HG03575 (cell line): ENCODE results near the gene SLC26A3.

ENCODE experiments used
- ATAC-seq: cut with Tn5 transposase; IDR thresholded peaks from one replicate; pipeline ENCODE4 v1.9.1; 2021; ENCODE audit not compliant: unreplicated experiment, insufficient number of reproducible peaks, low FRiP score; ENCODE audit errors: extremely low read depth

SLC26A3 gene

DNA sequence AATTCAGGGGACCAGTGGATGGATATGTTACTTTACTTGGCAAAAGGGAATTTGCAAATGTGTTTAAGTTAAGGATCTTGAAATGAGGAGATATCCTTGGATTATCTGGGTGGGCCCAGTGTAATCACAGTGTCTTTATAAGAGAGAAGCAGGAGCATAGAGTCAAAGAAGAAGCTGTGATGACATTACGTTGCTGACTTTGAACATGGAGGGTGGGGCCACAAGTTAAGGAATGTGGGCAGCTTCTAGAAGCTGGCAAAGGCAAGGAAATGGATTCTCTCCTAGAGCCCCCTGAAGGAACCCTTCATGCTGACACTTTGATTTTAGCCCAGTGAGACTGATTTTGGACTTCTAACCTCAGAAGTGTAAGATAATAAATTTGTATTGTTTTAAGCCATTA lies 21.8 kb upstream of the SLC26A3 start:
- no peak for ATAC-seq

DNA sequence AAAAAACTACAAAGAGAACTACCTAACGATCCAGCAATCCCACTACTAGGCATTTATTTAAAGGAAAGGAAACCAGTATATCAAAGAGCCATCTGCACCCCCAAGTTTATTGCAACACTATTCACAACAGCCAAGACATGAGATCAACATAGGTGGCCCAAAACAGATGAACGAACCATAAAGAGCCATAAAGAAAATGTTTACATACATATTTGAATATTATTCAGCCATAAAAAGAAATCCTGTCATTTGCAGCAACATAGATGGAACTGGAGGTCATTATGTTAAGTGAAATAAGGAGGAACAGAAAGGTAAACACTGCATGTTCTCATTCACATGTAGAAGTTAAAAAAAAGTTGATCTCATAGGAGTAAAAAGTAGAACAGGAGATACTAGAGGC lies 15.6 kb upstream of the SLC26A3 start:
- no peak for ATAC-seq

GRCh38 chr7:107816011-107816566 lies 13.1 kb upstream of the SLC26A3 start:
- ATAC-seq, result no peak

GRCh38 chr7:107815254-107815882 lies 12.3 kb upstream of the SLC26A3 start:
- ATAC-seq, result no peak

DNA sequence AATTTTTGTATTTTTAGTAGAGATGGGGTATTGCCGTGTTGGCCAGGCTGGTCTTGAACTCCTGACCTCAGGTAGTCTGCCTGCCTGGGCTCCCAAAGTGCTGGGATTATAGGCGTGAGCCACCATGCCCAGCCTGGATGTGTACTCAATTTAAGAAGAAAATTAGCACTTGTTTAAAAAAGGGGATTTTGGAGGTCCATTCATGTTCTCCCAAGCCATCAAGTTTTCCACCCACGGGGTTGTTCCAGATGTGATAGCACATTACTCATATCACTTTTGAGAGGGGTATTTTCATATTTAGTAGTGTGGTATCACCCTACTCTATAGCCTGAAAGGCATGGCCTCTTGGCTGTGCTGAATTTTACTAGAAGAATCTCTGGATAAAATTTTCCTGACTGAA lies 10.5 kb upstream of the SLC26A3 start:
- ATAC-seq, result no peak

DNA sequence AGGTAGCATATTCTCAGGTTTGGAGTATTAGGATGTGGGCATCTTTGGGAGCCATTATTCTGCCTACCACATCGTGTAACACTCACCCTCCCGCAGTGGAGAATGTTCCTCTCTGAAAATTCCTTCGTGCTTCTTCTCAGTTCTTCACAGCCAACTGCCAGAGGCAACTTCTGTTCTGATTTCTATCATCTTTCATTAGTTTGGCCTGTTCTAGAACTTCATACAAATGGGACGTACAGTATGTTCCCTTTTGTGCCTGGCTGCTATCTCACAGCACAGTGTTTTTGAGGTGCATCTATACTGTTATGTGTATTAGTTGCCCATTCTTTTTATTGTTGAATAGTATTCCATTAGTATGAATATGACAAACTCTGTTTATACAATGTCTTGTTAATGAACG lies 8.9 kb upstream of the SLC26A3 start:
- ATAC-seq, result no peak

GRCh38 chr7:107810626-107811025 lies 7.6 kb upstream of the SLC26A3 start:
- ATAC-seq, result no peak

GRCh38 chr7:107809179-107809578 lies 6.2 kb upstream of the SLC26A3 start:
- no peak for ATAC-seq

GRCh38 chr7:107799647-107800264 lies 3.3 kb downstream of the SLC26A3 start:
- no peak for ATAC-seq

GRCh38 chr7:107792364-107792763 lies 10.7 kb downstream of the SLC26A3 start:
- no peak for ATAC-seq

- no peak for ATAC-seq
Observed at GRCh38 chr7:107789647-107790046, 13.4 kb downstream of the SLC26A3 start.

- ATAC-seq, result no peak
Observed at GRCh38 chr7:107788662-107789061, 14.4 kb downstream of the SLC26A3 start.

DNA sequence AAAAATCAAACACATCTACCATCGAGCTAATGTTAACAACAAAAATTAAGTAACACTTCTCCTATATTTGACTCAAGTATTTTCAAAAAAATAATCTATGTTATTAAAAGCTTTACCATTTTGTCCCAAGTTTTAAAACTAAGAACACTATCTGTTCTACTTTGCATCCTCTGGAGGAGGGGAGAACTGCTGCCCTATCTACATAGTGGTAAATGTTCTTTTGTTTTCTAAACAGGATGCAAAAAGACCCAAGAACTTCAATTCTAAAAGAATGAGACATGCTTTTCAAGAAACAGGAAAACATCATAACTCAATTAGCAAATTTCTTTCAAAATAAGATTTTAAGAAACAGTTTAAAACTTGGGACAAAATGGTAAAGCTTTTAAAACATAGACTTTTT lies 14.8 kb downstream of the SLC26A3 start:
- no peak for ATAC-seq

DNA sequence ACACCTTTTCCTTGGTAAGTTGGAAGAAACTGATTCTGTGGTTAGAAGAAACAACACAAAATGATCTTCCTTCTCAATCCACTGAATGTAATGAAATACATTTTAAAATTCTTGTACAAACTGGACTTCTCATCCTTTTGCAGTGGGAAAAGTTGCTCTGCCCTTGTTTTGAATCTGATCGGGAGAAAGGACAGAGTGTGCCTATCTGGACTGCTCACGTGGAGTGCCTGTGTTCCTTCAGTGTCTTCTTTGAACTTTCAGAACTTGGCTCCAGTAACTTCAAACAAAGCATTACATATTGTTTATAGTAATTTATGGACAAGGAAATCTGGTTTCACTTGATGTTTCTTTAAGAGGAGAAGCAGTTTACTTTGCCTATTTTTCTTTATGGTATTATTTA lies 17.1 kb downstream of the SLC26A3 start:
- no peak for ATAC-seq

- ATAC-seq, result no peak
Observed at GRCh38 chr7:107785170-107785569, 17.9 kb downstream of the SLC26A3 start.

DNA sequence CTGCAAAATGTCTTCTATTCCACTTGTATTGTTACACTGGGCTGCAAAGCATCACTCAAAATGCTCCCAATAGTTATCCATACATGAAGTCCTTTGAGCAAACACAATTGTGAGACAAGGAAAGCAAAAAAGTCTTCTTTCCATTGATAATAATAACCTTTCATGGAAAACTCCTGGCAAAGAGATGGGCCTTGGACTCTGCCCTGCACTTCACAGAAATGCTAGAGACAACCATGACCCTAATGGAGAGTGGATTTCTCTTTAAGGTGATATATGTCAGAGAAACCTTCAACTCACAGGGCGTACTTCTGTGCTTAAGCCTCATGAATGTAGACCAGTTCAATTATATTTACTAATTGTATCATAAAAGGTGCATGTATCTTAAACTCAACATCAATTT lies 19.4 kb downstream of the SLC26A3 start:
- no peak for ATAC-seq

GRCh38 chr7:107782374-107782773 lies 20.6 kb downstream of the SLC26A3 start:
- ATAC-seq, result no peak

DNA sequence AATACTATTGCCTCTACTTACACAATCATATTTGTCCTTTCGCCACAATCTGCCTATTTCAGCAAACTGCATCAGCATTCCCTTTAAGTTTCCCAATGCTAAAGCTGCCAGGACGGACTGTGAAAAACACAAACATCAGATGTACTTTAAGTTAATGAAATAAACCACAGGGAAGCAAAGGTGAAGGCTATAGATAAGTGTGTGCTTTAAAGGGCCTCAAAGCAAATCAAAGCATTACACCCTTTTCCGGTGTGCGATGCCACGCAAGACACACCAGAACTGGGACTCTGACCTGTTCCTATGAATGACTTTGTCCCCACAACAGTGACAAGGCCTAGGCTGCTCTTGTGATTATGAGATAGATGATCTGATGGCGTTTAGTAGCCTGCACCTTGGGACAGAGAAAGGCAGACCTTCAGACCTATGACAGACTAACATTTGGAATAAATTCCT lies 23.4 kb downstream of the SLC26A3 start:
- ATAC-seq, result no peak

DNA sequence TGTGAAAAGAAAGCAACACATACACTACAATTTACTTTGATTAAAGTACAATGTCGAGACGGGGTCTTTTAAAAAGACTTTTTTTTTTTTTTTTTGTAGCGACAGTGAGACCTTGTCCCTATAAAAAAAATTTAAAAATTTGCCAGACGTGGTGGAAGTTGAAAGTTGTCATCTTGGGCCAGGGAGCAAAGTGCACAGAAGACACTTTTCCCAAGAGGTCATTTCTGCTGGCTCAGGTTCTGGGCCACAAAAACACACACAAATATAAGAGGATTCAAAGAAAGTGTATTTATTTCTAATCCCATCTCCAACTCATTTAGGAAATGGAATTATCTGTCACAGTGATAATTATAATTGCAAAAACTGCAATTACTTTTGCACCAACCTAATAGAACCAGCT lies 24.7 kb downstream of the SLC26A3 start:
- ATAC-seq, result no peak

GRCh38 chr7:107777702-107778101 lies 25.3 kb downstream of the SLC26A3 start:
- no peak for ATAC-seq

- no peak for ATAC-seq
Observed at GRCh38 chr7:107773027-107773426, 30.0 kb downstream of the SLC26A3 start.
